NCI-H1092 treated with DMSO at 0.1 percent for 48 hours (cell line): ENCODE data around the gene RFXAP.
"Not testable (repeated sequence)": the region's sequence is repeated elsewhere in the genome, so short reads cannot be mapped to it uniquely, and the experiment has no call there.

Experiments used
- DNase-seq: peaks from one replicate; lab custom pipeline; 2025; lab: John Stamatoyannopoulos, UW

The RFXAP gene

GRCh38 chr13:36818804-36819738, at the start of gene RFXAP:
TSS of gene RFXAP (plus strand) at chr13:36819222. CDS start at chr13:36819358, 136 bp downstream.
- DNase-seq: peak; percentile 84

- DNase-seq: no peak
These were observed 49.5 kb upstream of the RFXAP start for GRCh38 chr13:36769545-36769944.

- DNase-seq: no peak
These were observed 48.3 kb upstream of the RFXAP start for GRCh38 chr13:36770741-36771140.

DNA sequence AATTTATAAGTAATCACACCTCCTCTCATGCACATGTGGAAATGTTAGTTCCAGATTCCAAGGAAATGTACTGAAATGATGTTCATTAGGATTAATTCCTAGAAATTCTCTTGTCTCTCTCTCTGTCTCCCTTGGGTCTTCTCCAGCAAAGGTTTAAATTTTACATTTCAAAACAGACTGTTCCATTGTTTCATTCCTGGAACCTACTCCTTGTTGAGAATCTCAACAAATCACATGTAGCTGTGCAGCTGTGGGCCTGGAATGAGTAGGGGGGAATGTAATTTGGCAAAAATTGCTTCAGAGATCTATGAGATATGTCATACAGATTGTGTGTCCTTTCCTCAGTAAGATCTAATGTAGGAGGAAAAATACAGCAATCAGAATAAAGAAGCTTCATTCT, 46.2 kb upstream of the RFXAP start:
- no peak for DNase-seq

GRCh38 chr13:36774931-36775330, 44.1 kb upstream of the RFXAP start:
- no peak for DNase-seq

DNA sequence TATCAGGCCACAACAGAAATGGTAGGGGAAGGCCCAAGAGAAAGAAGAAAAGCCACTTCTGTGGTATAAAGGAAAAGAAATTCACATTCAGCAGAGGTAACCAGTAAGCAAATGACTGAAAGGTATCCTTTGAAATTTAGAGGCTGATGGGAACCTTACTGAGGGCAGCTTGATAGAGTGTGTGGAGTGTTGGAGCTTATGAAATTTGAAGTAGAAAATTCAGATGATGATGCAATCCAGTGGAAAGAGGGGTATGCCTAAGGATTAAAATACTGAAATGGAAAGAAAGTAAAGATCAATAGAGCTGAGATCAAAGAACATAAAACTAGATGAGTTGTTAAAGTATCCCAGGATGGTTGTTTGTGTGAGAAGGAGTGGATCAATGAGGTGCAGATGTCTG, 42.8 kb upstream of the RFXAP start:
- DNase-seq: no peak

DNA sequence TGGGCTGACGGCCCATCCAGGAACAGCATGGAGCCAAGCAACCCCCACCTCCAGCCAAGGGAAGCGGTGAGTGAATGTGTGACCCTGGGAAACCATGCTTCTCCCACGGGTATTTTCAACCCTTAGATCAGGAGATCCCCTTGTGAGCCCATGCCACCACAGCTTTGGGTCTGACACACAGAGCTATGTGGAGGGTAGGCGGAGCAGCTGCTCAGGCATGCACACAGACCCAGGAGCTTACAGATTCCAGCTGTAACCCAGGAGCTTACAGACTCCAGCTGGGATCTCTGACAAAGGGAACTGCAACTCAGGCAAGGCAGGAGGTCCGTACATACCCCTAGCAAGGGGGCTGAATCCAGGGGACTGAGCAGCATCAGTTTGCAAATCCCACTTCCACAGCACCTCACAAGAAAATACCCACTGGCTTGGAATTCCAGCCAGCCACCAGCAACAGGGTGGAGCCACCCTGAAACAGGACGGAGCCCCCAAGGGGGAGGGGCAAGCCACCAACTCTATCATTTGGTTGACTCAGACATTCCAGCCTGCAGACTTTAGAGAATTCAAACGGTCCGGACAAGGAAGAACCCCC, 40.8 kb upstream of the RFXAP start:
- no peak for DNase-seq

GRCh38 chr13:36783890-36784289, 35.1 kb upstream of the RFXAP start:
- no peak for DNase-seq

- DNase-seq: not testable (repeated sequence)
These were observed 32.8 kb upstream of the RFXAP start for GRCh38 chr13:36786175-36786574.

GRCh38 chr13:36787181-36787580, 31.8 kb upstream of the RFXAP start:
- no peak for DNase-seq

DNA sequence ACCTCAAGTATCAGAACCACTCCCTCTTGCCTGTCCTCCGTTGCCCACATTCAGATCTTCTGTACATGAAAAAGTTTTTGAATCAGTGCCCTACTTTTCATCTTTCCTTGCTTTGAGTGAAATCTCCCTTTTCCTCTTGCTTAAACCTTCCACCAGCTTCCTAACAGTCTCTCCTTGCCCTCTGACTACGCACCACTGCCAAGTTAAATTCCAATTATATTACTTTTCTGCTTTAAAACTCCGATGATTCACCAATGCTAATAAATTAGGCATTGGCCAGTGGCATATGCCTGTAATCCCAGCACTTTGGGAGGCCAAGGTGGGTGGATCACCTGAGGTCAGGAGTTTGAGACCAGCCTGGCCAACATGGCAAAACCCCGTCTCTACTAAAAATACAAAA, 30.7 kb upstream of the RFXAP start:
- DNase-seq: no peak

GRCh38 chr13:36789061-36789460, 30.0 kb upstream of the RFXAP start:
- DNase-seq: no peak

DNA sequence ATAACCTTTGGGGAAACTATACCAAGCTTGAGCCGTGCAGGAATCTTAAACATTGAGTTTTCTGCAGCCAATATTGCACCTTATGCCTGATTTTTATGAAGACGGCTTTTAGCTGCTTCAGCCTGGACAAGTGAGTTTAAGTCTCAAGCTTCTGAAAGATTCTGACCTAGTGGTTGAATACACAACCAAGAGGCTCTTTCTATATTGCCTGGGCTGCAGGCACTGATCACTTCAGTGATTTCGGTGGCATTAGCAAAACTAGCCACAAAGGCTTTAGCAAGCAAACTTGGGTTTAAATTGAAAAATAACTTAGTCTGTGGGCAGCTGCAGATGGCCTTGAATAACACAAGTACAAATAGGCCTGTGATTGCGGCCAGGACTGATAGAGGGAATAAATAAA, 29.3 kb upstream of the RFXAP start:
- DNase-seq: no peak

- no peak for DNase-seq
These were observed 24.3 kb upstream of the RFXAP start for GRCh38 chr13:36794706-36795105.

- DNase-seq: no peak
These were observed 23.6 kb upstream of the RFXAP start for GRCh38 chr13:36795463-36795862.

DNA sequence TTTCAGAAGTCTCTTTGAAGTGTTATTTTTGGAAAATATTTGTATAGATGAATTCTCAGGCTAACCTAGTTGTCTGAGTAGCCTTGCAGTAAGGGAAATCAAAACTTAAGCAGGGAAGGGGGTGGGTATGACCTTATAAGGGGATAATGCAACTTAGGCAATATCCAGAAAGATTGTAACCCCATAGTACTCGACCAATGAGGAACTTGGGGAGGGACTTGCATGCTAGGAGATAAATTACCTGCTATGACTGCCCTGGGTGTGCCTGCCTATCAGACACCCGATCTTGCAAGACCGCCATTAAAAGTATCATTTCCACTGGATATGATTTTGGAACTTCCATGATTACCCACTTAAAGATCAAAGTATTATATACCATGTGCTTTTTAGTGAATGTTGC, 23.0 kb upstream of the RFXAP start:
- DNase-seq: no peak

GRCh38 chr13:36801035-36801434, 18.0 kb upstream of the RFXAP start:
- peak; percentile 0 for DNase-seq

GRCh38 chr13:36804588-36804987, 14.4 kb upstream of the RFXAP start:
- DNase-seq: no peak

DNA sequence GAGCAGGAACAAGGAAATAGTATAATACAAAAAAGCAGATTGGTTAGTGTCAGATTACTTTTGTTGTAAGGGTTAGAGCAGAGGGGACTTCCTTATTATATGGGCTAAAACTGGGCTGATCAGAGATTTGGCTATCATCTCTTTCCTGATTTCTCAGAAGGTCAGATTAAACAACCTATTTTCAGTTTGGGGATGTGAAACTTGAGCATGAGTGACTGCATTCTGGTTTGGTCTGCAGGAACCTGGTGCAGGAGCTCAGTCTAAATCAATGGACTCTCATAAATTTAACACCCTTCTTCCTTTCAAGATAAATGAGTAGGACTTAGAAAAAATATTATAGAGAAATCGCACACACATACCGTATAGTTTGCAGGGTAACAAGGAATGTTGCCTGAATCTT, 12.9 kb upstream of the RFXAP start:
- DNase-seq: no peak

- no peak for DNase-seq
These were observed 11.4 kb upstream of the RFXAP start for GRCh38 chr13:36807616-36808015.

- no peak for DNase-seq
These were observed 5.8 kb upstream of the RFXAP start for GRCh38 chr13:36813225-36813624.

DNA sequence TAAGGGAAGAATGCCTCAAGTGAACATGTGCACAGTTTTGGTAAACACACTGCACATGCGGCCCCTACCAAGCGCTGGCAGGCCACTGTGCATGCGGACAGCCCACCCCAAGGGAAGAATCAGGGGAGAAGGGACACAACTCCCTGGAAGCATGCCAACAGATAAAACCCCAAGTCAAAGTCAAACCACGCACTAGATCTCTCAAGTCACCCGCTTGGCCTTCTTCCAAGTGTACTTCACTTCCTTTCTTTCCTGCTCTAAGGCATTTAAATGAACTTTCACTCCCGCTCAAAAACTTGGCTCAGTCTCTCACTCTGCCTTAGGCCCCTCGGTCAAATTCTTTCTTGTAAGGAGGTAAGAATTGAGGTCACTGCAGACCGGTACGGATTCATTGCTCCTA, 4.6 kb upstream of the RFXAP start:
- DNase-seq: no peak

DNA sequence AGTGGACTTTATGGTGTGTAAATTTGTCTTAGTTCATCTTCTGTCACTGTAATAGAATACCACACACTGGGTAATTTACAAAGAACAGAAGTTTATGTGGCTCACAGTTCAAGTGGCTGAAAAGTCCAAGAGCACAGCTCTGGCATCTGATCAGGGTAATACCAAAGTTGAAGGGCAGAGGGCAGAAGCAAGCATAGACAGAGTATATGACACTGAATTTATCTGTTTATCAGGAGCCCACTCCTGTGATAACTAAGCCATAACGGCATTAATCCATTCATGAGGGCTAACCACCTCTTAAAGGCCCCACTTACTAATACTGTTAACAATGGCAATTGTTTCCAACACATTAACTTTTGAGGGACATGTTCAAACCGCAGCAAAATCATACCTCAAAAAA, 4.0 kb upstream of the RFXAP start:
- DNase-seq: no peak
